ENCODE measurements around the gene DYRK4. TPM values are rescaled to one million over a fixed set of nuclear protein-coding genes. Genes with fewer than 3 reads are reported as not detected.

The DYRK4 gene
- total RNA-seq, 2 donors from 2014 or later, result 21.4 to 27.1 TPM

DNA sequence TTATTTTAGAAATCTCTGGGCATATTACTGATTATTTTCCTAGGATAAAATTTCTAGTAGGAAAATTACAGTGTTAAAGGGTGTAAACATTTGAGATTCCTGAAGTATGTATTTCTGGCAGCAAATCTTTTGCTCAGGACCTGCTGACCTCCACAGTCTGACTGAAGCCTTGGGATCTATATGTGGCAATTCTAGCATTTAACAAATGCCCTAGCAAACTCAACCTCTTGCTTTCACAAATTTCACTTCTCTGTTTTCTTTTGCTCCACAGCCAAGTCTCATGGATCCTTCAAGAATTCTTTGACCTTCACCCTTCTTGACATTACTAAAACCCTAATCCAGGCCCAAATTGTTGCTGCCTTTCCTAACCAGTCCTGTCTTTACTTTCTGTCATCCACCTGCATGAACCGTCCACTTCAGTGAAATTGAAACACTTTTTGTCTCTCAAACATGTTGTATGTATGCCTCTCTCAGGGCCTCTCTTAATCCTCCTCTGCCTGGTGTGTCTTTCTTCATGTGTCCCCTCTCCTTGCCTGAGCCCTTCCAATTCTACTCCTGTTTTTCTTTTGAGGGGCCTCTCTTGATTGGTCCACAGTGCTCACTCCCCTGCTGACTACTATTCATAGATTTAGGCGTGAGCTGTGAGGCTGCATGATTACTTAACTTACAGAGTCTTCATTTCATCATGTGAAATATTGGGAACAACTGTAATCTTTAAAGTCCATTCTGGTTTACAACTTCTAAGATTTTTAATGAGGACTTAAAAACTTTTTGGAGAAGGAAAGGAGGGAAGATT is 5.1 kb upstream of the DYRK4 start:
- intact Hi-C loops (cut with DNase I), result no loop called here
- no peak for ATAC-seq
- DNase-seq, result no peak

DNA sequence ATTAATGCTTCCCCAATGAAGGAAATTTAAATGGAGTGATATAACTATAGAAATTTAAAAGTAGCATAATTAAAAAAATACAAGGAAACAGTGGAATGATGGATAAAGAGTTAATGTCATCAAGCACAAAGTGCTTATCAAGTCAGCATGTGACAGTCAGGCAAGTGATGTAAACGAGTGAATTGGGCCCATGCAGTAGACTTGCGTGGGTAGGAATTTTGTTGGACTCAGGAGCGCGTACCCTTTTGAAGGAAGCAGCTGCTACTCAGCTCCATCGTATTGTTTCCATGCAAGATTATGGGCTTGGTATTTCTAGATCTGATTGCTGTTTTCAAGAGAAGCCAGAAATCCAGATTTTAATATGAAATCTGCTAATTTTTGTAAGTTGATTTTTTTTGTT is 4.4 kb upstream of the DYRK4 start:
- DNase-seq (no peak), ATAC-seq (no peak)
- intact Hi-C loops (cut with DNase I), result no loop called here

DNA sequence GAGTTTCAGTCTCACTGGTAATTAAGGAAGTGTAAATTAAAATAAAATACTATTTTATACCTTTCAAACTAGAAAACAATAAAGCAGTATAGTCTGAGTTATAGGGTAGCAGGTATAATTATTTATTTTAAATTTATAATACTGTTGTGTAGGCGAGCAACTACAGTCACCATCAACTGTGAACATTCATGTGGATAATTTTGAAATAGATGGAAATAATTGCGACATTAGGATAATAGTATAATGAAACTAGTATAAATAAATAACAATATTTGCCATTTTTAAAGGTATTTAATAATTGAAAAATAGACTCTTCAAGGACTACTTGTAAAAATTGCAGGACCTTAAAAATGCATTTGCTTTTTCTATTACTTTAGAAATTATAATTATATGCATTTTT is 3.8 kb upstream of the DYRK4 start:
- intact Hi-C loops (cut with DNase I), result no loop called here
- no peak for ATAC-seq

DNA sequence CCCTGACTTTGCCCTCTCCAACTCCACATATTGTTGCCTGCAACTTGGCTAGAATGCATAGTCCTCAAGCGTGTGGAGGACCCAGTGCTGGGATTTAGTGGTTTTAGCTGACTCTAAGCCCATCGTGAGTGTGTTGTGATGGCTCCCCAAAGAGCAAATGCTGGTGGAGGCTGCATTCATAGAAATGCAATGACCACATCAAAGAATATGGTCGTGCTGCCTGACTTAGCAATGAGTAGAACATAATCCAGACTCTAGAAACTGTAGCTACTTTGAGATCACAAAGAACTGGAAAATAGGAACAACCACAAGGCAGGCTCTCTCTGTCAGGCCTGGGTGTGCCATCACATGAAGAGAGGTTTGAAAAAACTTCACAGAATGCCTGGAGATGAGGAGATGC is 1.3 kb downstream of the DYRK4 start:
- DNase-seq (no peak), ATAC-seq (no peak)
- intact Hi-C loops (cut with DNase I), result no loop called here

More for the DNA sequence above, 3.8 kb upstream of the DYRK4 start:
- DNase-seq, result no peak

DNA sequence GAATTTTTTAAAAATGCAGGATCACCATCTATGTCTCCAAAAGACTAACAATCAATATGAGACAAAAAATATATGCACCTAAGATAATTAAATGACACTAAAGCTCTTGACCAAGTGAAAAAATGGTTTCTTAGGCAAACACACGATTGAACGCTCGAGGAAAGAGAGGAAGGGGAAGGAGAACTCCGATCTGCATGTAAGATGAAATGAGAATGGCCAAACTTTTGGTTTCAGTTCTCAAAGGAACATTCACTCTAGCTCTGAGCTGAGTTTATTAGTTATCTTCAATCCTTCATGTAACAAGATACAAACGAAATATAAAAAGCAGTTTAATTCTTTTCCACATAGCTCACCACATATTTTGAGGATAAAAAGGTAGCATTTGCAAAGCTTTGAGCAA is 2.8 kb downstream of the DYRK4 start:
- intact Hi-C loops (cut with DNase I), result no loop called here
- DNase-seq, result no peak
- ATAC-seq, result no peak

DNA sequence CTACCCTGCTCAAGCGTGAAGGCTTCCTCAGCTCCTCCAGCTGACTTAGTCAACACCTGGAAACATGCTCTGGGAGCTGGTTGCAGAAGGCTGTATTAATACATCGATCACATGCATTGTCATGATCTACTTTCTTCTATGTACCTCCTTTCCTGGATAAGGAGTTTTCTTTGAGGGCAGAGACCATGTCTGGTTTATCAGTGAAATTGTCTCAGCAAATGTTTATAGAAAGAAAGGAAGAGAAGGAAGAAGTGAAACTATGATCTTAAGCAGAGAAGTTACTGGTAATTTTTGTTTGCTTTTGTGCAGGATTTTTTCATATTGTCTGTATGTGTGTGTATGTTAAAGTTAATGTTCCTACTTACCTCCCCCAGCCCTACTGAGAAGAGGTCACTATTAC is 4.5 kb downstream of the DYRK4 start:
- intact Hi-C loops (cut with DNase I), result no loop called here
- ATAC-seq (no peak), DNase-seq (no peak)

DNA sequence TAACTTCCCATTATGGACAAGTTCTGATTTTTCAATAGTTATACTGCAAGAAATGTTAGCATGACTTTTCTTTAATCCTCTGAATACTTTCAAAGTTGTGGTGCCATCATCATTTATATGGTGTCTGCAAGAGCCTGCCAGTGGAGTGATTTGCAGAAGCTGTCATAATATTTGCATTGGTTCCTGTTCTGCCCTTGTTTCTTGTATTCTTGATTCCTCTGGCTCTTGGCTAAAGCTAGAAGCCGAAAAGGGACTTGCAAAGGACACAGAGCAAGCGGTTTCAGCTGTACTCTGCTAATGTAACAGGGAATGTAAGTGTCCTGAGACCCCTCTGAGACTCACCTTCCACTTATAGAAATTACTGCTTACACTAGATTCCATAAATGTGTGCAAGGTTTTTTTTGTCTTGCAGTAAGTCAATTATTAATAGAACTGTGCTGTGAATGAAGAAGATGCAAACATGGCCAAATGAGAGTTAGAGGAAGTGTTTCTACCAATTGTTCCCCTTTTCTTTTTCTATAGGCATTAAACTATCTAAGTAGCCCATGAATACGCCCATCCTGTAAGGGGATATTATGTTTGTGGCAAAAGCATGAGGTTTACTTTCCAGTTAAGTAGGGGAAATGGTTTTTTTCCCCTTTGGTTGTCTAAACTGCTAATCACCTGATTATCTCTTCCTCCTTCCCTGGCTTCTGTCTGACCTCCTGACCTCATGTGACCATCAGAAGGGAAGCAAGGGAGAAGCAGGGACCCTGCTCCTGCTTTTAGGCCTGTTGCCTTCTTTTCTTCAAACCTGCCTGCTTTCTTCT is 5.3 kb downstream of the DYRK4 start:
- intact Hi-C loops (cut with DNase I), result no loop called here
- ATAC-seq (peak; percentile 34 to 59), DNase-seq (no peak)

DNA sequence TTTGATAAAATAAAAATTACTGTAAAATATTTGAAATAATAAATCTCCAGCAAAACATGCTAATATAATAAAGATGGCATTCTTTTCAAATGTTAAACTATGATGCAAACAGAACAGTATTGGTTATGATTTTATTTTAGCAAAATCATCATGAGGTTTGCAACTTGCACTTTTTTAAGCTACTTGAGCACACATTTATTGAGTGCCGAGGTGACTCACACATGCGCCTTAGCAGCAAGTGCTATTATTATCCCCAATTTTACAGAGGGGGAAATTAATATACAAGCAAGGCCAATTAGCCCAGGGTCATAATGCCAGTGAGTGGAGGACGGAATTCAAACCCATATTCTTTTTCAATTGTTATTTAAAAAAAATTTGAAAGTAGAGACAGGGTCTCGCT is 7.3 kb downstream of the DYRK4 start:
- DNase-seq (no peak), ATAC-seq (no peak)
- intact Hi-C loops (cut with DNase I), result no loop called here

DNA sequence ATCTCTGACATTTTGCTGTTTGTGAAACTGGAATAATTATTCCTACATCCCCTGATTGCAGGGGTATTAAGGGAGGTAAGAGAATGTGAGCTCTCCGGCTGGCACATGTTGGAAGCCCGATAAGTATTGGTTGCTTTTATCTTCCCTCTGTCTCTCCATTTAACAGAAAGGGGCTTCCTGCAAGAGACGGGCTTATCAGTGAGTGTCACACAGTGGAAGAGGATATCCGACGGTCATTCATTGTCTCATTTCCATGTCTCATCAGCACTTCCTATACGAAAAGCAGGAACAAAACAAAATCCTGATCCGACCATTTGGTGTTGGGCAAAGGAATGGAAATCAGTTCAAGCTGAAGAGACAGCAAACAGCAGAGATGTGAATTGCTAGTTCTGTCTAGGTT is 10.7 kb downstream of the DYRK4 start:
- DNase-seq, result no peak
- ATAC-seq, result no peak
- intact Hi-C loops (cut with DNase I), result no loop called here

DNA sequence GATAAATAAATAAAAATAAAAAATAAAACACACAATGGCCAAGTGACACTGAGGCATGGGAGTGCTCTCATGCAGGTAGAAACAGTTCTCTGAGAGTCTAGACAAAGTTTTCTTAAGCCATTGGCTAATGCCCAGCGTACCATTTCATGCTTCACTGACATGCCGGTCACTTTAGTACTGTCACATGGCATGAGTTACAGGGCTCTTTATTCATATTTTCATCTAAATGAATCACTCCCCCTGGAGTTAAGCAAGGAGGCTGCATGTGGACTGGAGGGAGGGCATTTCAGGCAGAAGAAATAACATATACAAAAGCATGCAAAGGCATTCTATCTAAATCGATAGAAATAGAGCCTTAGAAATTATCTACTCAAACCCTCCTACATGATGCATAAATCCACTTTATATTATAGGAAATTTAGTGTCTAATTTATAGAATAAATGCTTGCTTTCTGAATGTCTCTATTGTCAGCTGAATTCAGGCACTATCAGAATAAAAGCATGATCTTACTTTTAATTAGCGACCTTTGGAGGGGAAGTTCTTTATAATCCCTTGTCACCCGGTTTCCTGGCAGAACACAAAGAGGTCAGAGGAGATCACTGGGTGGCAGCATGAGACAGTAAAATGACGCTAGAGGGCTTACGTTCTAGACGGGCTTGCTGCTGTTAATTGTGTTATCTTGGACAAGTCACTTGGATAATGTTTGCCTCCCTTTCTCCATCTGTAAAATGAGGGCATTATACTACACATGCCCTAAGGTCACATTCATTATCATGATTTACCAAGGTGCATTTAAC is 17.5 kb downstream of the DYRK4 start:
- intact Hi-C loops (cut with DNase I), result no loop called here
- DNase-seq (no peak), ATAC-seq (peak in 1 of 2 donors; percentile 33)

DNA sequence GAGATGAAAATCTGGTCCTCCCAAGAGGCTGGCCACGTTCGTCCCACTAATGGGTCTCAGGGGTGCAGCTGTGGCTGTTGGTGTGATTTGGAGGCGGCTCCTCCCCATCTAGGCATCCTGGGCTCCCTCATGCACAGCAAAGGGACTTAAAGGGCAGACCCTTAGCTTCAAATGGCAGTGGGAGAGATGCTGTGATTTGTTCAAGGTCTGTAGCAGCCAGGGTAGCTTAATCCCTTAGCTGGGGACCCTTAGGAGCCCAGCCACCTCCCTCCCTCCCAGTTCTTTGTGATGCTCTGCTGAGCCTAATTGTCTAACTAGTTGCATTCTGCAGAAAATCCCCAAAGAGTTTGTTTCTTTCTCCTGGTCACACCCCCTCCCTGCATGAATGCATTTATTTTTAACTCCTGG is 18.3 kb downstream of the DYRK4 start:
- no peak for DNase-seq
- intact Hi-C loops (cut with DNase I), result no loop called here

DNA sequence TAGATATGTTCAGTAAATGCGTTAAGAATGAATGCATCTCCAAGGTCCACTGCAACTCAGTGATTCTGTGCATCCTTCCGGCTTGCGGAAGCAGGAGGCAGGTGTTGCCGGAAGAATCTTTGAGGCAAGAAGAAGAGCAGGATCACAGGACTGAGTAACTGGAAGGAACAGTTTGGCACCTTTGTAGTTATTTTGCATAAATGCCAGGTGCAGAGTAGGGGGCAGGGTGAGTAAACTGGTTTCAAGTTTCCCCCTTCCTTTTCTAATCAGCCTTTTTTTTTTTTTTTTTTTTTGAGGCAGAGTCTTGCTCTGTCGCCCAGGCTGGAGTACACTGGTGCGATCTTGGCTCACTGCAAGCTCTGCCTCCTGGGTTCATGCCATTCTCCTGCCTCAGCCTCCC is 22.3 kb downstream of the DYRK4 start:
- intact Hi-C loops (cut with DNase I), result no loop called here
- ATAC-seq (no peak), DNase-seq (no peak)

More for the DNA sequence above, 18.3 kb downstream of the DYRK4 start:
- no peak for ATAC-seq

DNA sequence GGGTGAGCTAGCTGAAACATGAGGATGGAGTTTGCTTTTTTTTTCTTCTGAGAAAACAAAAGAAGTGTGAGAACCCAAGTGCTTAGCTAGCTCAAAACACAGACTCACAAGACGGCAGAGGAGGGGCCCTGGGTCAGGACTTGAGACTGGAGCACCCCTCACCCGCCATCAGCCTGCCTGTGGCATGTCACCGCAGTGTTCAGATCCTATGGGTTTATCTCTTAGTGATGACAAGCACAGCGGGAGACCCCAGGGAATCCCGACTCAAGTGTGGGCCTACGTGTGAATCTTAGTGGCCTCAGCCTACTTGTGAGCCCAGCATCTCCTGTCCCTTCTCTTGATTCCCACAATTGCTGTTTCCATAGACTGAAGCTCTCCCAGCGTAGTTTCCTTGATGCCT is 22.9 kb downstream of the DYRK4 start:
- ATAC-seq (no peak), DNase-seq (no peak)
- intact Hi-C loops (cut with DNase I), result no loop called here

DNA sequence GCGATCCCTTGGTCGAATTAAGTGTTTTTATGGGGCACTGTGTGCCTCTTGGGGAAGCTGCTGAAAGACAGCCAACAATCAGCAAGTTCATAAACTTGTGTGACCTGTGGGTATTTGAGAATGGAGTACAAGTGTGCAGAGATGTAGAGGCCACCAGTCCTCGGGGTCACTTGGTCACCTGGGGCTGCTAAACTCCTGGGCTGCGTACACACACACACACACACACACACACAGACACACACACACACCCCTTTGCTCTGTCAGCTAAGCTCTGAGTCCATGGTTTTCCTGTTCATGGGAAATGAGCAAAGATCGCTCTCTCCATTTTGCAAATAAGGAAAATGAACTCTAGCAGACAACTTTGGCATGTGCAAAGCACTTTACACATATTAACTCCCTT is 24.5 kb downstream of the DYRK4 start:
- DNase-seq (no peak), ATAC-seq (no peak)
- intact Hi-C loops (cut with DNase I), result no loop called here

DNA sequence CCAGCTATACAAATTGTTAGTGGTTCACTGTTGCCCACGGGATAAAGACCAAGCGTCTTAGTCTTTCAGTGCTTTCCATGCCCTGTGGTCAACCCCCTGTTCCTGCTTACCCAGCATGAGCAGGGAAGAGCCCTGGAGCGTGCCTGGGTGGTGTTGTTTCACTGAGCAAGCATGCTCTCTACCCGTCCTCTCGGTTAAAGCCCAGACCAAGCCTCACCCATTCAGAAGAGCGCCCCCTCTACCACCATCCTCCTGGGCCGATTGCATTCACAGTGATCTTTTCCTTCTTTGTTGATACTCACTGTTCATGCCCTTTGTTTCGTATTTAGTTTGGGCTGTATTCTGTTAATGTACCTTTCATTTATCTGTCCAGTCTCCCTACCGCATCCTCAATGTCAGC is 25.1 kb downstream of the DYRK4 start:
- no peak for DNase-seq
- intact Hi-C loops (cut with DNase I), result no loop called here
- no peak for ATAC-seq

DNA sequence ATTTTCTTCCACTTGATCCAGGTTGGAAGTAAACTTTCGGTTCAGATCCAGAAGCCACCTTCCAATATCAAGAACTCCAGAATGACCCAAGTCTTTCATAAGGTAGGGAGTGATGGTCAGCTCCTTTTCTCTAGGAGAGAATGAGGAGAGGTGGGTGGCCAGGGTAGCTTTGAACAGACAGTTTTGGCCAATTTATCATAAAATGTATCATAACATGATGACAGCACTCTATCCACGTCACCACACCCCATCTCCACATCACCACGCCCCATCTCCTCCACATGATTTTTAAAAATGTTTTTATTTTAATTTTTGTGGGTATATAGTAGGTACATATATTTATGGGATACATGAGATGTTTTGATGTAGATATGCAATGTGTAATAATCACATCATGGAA is 26.9 kb downstream of the DYRK4 start:
- intact Hi-C loops (cut with DNase I), result no loop called here
- ATAC-seq, result no peak
- no peak for DNase-seq

DNA sequence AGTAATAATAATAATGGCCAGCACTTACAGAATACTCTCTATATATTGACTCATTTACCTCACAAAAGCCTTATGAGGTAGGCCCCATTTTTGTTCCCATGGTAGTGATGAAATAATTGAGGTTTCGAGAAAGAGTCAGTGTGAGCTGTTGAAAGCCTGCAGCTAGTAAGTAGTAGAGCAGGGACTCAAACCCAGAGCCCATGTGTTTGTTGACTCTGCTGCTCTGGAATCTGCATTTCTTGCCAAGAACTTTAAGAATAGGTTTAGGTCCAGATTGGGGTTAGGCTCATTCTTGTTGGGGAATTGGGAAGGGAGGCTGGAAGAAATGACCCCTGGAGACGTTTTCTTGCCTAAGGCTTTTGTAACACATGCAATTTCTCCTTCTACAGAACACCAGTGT is 27.9 kb downstream of the DYRK4 start:
- intact Hi-C loops (cut with DNase I), result no loop called here
- ATAC-seq, result no peak
- no peak for DNase-seq

DNA sequence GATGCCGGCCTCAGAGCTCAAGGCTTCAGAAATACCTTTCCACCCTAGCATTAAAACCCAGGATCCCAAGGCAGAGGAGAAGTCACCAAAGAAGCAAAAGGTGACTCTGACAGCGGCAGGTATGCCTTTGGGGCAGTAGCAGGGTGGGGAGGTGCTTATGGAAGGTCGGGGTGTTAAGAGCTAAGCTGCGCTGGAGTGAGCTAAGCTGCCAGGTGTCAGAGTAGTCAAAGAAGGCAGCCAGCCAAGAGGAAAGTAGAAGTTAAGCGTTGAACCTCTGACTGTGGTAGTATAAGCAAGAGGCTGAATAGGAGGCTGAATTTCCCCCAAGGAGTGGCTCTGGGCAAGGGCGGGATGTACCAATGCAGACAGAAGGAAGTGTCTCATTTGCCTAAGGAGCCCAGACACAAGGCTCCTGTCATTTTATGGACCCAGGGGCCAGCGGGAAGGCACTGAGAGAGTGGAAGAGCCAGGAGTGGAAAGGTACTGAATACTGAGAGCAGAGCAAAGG is 29.2 kb downstream of the DYRK4 start:
- no peak for DNase-seq
- intact Hi-C loops (cut with DNase I), result no loop called here
- ATAC-seq, result no peak

DNA sequence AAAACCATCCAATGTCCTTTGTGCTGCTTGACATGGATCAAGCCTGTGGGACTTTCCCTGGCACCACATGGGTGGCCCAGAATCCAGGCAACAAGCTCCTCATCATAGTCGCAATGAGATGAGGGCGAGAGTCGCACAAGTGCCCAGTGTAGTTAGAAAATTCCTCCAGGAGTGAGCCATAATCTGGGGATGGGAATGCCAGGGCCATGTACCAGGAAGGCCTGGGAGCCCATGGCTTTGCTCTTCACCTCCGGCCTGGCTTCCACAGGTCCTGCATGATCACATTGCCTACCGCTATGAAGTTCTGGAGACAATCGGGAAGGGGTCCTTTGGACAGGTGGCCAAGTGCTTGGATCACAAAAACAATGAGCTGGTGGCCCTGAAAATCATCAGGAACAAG is 33.9 kb downstream of the DYRK4 start:
- no peak for DNase-seq
- ATAC-seq, result no peak
- intact Hi-C loops (cut with DNase I), result no loop called here

DNA sequence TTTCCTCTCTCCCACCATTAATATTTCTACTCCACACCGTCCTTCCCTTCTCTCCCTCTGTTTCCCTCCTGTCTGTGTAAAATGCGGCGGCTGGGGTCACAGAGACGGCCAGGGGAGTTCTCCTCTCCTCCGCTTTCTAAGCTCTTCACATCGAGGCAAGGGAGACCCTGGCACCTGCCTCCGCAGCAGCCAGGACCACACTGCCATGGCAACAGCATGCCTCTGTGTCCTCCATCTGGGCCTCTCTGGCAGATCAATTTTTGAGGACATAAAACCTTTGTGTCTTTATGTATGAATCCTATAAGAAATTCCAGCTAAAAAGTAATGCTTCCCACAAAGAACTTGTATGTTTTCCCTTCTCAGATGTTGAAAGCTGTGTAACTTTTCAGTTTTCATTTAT is 41.4 kb downstream of the DYRK4 start:
- no peak for ATAC-seq
- intact Hi-C loops (cut with DNase I), result loop anchor here in 1 of 2 donors (10.0 kb wide), 1 partner anchor 151 kb away; no protein-coding TSS in a partner anchor
- DNase-seq, result no peak

Data from left cardiac atrium (tissue), 4 donors.